Naive thymus-derived CD4-positive, alpha-beta T cell (primary cell): Measurements from ENCODE around the gene INMT. TPM values are rescaled to one million over a fixed set of nuclear protein-coding genes. Genes with fewer than 3 reads are reported as not detected.

Experiments
- ATAC-seq: fragments of 150-1000 bp; cut with Tn5 transposase; 2 replicates; pipeline ENCODE4 v1.10.0; 2021; ENCODE audit warnings: mild to moderate bottlenecking, moderate library complexity
- CTCF ChIA-PET: fragments of 350-600 bp; sonication (Branson Sonifier 250); formaldehyde crosslinking; loops from one replicate; lab custom pipeline; 2021; ENCODE audit warnings: antibody characterized with exemption; lab: Charles Lee
- POLR2A ChIA-PET: fragments of 350-600 bp; sonication (Branson Sonifier 250); formaldehyde crosslinking; loops from one replicate; lab custom pipeline; 2021; ENCODE audit warnings: antibody characterized with exemption, inconsistent platforms; lab: Charles Lee
- DNase-seq, 9 donors: peaks; one replicate each; pipeline versions ENCODE4 v3.0.0 to v3.0.0-alpha.2; 2020 to 2022; ENCODE audit warnings: mixed read lengths in 1 of 9
- H3K27ac ChIP-seq: one replicate; pipeline ENCODE4 v1.7.0; 2013; ENCODE audit warnings: mild to moderate bottlenecking, low read depth, low read length, moderate library complexity
- H3K27me3 ChIP-seq, 2 donors: one replicate each; pipeline ENCODE4 v1.7.0; 2013; ENCODE audit warnings: low read length in 2 of 2, mild to moderate bottlenecking in 2 of 2, moderate library complexity in 2 of 2; ENCODE audit not compliant: control insufficient read depth in 2 of 2, insufficient read depth in 2 of 2
- H3K36me3 ChIP-seq, 3 experiments: 1 replicate in 2 of 3; 2 replicates in 1 of 3; pipeline ENCODE4 v1.7.0; 2013; ENCODE audit warnings: low read length in 3 of 3, mild to moderate bottlenecking in 3 of 3, moderate library complexity in 1 of 3; ENCODE audit not compliant: insufficient read depth in 3 of 3, control insufficient read depth in 2 of 3
- H3K4me1 ChIP-seq, 2 donors: one replicate each; pipeline ENCODE4 v1.7.0; 2013; ENCODE audit warnings: low read length in 2 of 2, mild to moderate bottlenecking in 2 of 2, moderate library complexity in 1 of 2; ENCODE audit not compliant: control insufficient read depth in 2 of 2, insufficient read depth in 2 of 2
- H3K4me3 ChIP-seq: 2 replicates; pipeline ENCODE4 v1.7.0; 2013; ENCODE audit warnings: mild to moderate bottlenecking, low read length
- H3K9me3 ChIP-seq, 3 experiments: 1 replicate in 2 of 3; 2 replicates in 1 of 3; pipeline ENCODE4 v1.7.0; 2013; ENCODE audit warnings: low read length in 3 of 3; ENCODE audit not compliant: control insufficient read depth in 2 of 3
- H3K27ac Mint-ChIP-seq, 9 donors: one replicate each; pipeline ENCODE4 v1.8.0; 2020 to 2022; ENCODE audit warnings: mixed read lengths in 9 of 9, mild to moderate bottlenecking in 8 of 9, moderate library complexity in 5 of 9, inconsistent platforms in 2 of 9
- H3K27me3 Mint-ChIP-seq, 5 donors: one replicate each; pipeline ENCODE4 v1.8.0; 2021 to 2022; ENCODE audit warnings: mixed read lengths in 5 of 5, mild to moderate bottlenecking in 1 of 5
- H3K36me3 Mint-ChIP-seq, 5 donors: one replicate each; pipeline ENCODE4 v1.8.0; 2020 to 2022; ENCODE audit warnings: mixed read lengths in 5 of 5, mild to moderate bottlenecking in 3 of 5, inconsistent platforms in 1 of 5
- H3K4me1 Mint-ChIP-seq, 7 donors: one replicate each; pipeline ENCODE4 v1.8.0; 2020 to 2022; ENCODE audit warnings: mixed read lengths in 7 of 7, mild to moderate bottlenecking in 3 of 7, inconsistent platforms in 1 of 7
- H3K4me3 Mint-ChIP-seq, 10 donors: one replicate each; pipeline ENCODE4 v1.8.0; 2020 to 2022; ENCODE audit warnings: mild to moderate bottlenecking in 10 of 10, mixed read lengths in 10 of 10, moderate library complexity in 6 of 10, inconsistent platforms in 2 of 10
- H3K9me3 Mint-ChIP-seq, 11 donors: one replicate each; pipeline ENCODE4 v1.8.0; 2020 to 2022; ENCODE audit warnings: mixed read lengths in 11 of 11, mild to moderate bottlenecking in 4 of 11, inconsistent platforms in 1 of 11, moderate library complexity in 1 of 11
- intact Hi-C, 2 donors: fragments of 100-400 bp; cut with micrococcal nuclease; formaldehyde crosslinking; loops; one replicate each; pipeline ENCODE4 v1.15.1; 2023
- polyA plus RNA-seq, 2 donors: library from polyadenylated mRNA; unstranded; fragments of 300-500 nt; fragmentation: Illumina TruSeq; gene quantifications; one replicate each; pipeline ENCODE4 v1.2.3, GENCODE V29; 2021
- total RNA-seq, 6 experiments: library from RNA in 5 of 6; stranded (reverse) in 5 of 6; gene quantifications; 1 replicate in 5 of 6; 2 replicates in 1 of 6; pipeline ENCODE4 v1.2.3 and lab custom pipeline; 2021 to 2026

The INMT gene
- total and polyA plus RNA-seq, 7 experiments from 2014 or later, result 0.24 to 4.8 (median 0.55) TPM; not detected in 1

DNA sequence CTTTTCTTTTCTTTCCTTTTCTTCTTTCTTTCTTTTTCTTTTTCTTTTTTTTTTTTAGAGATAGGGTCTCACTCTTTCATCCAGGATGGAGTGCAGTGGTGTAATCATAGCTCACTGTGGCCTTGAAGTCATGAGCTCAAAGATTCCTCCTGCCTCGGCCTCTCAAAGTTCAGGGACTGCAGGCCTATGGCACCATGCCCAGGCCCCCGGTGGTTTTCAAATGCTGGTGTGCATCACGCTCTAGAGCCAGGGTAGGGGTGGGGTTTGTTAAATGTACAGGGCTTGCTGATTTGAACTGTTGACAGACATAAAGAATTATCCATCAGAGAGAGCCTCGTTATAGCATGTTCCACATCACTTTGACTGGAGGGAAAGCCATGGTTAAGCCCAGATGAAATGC lies 25.0 kb downstream of the INMT start:
- Mint-ChIP-seq H3K36me3 (peaks cover 0 to 4% (median 0%) of the 10 kb centered on the region in 5 donors), H3K27me3 (no peaks in the 10 kb centered on the region), H3K9me3 (no peaks in the 10 kb centered on the region), H3K27ac (no peak overlapping the region), H3K4me3 (no peak overlapping the region), H3K4me1 (peaks cover 0 to 4% (median 4%) of the 10 kb centered on the region in 7 donors)
- H3K36me3 ChIP-seq, result no peaks in the 10 kb centered on the region
- intact Hi-C loops, result no loop called here
- H3K27ac ChIP-seq, result no peak overlapping the region
- ATAC-seq (no peak), DNase-seq (no peak)
- CTCF ChIA-PET, result interaction anchor here (0.6 kb wide), 1 partner anchor 487 kb away, joined by 3 read pairs; no protein-coding TSS in a partner anchor
- H3K4me1 ChIP-seq, result no peaks in the 10 kb centered on the region
- POLR2A ChIA-PET, result no interaction called here
- H3K4me3 ChIP-seq, result no peak overlapping the region
- H3K9me3 ChIP-seq, result no peaks in the 10 kb centered on the region
- no peaks in the 10 kb centered on the region for H3K27me3 ChIP-seq

DNA sequence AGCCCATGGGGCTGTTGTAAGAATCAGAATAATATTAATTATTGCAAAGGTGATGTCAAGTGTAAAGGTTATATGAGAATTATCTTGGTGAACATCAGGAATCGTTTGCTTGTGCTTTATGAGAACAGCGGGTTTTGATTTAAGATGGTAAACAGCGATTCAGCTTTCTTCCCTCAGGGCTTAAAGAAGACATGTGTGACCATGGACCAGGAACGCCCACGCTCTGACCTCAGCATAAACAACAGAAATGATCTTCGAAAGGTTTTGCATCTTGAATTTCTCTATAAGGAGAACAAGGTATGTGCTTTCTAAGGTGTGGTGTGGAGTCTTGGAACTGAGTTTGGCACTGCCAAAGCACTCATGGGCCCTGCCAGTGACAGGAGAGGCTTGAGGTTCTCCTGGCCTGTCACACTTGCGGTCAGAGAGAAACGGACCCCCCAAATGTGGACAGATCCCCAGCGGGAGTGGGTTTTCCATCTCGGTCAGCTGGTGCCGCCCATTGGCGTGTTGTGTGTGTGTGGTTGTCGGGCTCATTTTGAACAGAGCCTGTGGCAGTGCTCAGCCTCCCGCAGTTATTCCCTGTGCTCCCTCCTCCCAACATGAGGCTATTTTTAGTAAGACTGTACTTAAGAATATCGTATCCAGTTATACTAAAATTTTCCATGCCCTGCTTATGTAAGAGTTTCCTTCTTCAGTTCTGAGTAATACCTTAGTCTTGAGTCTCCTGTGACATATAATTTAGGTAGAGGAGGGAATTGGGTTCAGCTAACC lies 26.5 kb downstream of the INMT start:
- Mint-ChIP-seq H3K27me3 (no peaks in the 10 kb centered on the region), H3K36me3 (peaks cover 0 to 12% (median 4%) of the 10 kb centered on the region in 5 donors), H3K4me1 (no peaks in the 10 kb centered on the region), H3K9me3 (no peaks in the 10 kb centered on the region), H3K27ac (no peak overlapping the region), H3K4me3 (no peak overlapping the region)
- Histone ChIP-seq H3K27me3 (no peaks in the 10 kb centered on the region), H3K4me3 (no peak overlapping the region), H3K4me1 (no peaks in the 10 kb centered on the region), H3K36me3 (no peaks in the 10 kb centered on the region), H3K27ac (no peak overlapping the region), H3K9me3 (no peaks in the 10 kb centered on the region)
- POLR2A ChIA-PET, result no interaction called here
- intact Hi-C loops, result no loop called here
- DNase-seq (no peak), ATAC-seq (no peak)
- CTCF ChIA-PET, result no interaction called here

DNA sequence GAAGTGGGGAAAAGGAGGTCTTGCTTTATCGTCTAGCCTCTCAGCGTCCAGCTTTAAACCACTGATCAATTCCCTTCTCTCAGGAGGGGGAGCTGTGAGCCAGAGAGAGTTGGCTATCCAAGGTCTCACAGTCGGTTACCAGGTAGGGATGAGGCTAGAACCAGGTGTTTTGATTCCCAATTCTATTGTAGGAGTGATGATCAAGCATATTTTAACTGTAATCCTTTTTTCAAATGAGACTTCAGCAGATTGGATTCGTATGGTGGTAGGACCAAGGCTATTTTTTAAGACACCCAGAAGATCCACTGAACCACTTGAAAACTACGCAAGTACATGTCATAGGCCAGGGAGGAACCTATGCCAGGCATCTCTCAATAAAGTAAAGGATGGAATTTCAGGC lies 27.6 kb downstream of the INMT start:
- Histone ChIP-seq H3K27ac (no peak overlapping the region), H3K4me3 (no peak overlapping the region), H3K4me1 (no peaks in the 10 kb centered on the region), H3K9me3 (no peaks in the 10 kb centered on the region), H3K36me3 (no peaks in the 10 kb centered on the region), H3K27me3 (no peaks in the 10 kb centered on the region)
- CTCF ChIA-PET, result no interaction called here
- no peak for ATAC-seq
- POLR2A ChIA-PET, result no interaction called here
- Mint-ChIP-seq H3K27ac (no peak overlapping the region), H3K9me3 (no peaks in the 10 kb centered on the region), H3K4me3 (no peak overlapping the region), H3K27me3 (no peaks in the 10 kb centered on the region), H3K4me1 (no peaks in the 10 kb centered on the region), H3K36me3 (peaks cover 0 to 18% (median 5%) of the 10 kb centered on the region in 5 donors)
- no peak for DNase-seq
- intact Hi-C loops, result no loop called here

DNA sequence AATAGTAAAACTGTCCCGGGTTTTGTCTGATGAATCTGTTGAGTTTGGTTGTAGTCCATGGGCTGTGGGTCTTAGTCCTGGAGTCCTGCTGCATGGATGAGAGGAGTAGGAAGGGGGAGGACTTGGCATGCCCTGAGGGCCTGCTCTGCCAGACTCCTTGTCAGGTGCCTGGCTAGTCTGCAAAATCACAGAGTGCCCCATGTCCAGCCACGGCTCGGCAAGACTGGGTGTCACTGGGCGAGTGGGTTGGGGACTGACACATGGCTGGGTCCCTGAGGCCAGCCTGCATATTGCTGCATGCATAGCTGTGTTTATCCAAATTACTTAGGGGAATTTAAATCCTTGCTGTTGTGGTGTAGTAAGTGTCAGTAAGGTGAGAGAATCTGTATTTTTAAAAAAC lies 29.0 kb downstream of the INMT start:
- DNase-seq (no peak), ATAC-seq (no peak)
- Histone ChIP-seq H3K36me3 (no peaks in the 10 kb centered on the region), H3K4me3 (no peak overlapping the region), H3K27me3 (no peaks in the 10 kb centered on the region), H3K27ac (no peak overlapping the region), H3K9me3 (no peaks in the 10 kb centered on the region), H3K4me1 (no peaks in the 10 kb centered on the region)
- Mint-ChIP-seq H3K4me1 (no peaks in the 10 kb centered on the region), H3K9me3 (no peaks in the 10 kb centered on the region), H3K4me3 (no peak overlapping the region), H3K36me3 (peaks cover 0 to 22% (median 5%) of the 10 kb centered on the region in 5 donors), H3K27me3 (no peaks in the 10 kb centered on the region), H3K27ac (no peak overlapping the region)
- POLR2A ChIA-PET, result interaction anchor here (1.0 kb wide), 1 partner anchor 54 kb away, joined by 3 read pairs; no protein-coding TSS in a partner anchor
- CTCF ChIA-PET, result no interaction called here
- intact Hi-C loops, result no loop called here

DNA sequence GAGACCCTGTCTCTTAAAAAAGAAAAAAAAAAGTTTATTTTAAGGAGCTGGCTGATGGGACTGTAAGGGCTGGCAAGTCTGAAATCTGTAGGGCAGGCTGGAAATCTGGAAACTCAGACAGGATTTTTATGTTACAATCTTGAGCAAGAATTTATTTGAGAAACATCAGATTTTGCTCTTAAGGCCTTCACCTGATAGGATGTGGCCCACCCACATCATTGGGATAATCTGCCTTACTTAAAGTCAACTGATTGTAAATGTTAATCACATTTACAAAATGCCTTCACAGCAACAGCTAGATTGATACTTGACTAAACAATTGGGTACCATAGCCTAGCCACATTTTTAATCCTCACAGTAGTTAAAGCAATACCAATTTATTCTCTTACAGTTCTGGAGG lies 30.8 kb downstream of the INMT start:
- no peaks in the 10 kb centered on the region for H3K27me3 Mint-ChIP-seq
- no peaks in the 10 kb centered on the region for H3K9me3 ChIP-seq
- H3K36me3 Mint-ChIP-seq, result peaks cover 0 to 29% (median 5%) of the 10 kb centered on the region in 5 donors
- H3K27ac ChIP-seq, result no peak overlapping the region
- no peak overlapping the region for H3K4me3 Mint-ChIP-seq
- no peak for ATAC-seq
- no peak overlapping the region for H3K27ac Mint-ChIP-seq
- intact Hi-C loops, result no loop called here
- H3K4me3 ChIP-seq, result no peak overlapping the region
- H3K36me3 ChIP-seq, result no peaks in the 10 kb centered on the region
- H3K4me1 Mint-ChIP-seq, result no peaks in the 10 kb centered on the region
- ChIA-PET CTCF (interaction anchor here (0.7 kb wide), 1 partner anchor 12 kb away, joined by 3 read pairs; no protein-coding TSS in a partner anchor), POLR2A (interaction anchor here (0.8 kb wide), 1 partner anchor 27 kb away, joined by 3 read pairs; no protein-coding TSS in a partner anchor)
- no peaks in the 10 kb centered on the region for H3K27me3 ChIP-seq
- H3K9me3 Mint-ChIP-seq, result no peaks in the 10 kb centered on the region
- H3K4me1 ChIP-seq, result no peaks in the 10 kb centered on the region
- no peak for DNase-seq

DNA sequence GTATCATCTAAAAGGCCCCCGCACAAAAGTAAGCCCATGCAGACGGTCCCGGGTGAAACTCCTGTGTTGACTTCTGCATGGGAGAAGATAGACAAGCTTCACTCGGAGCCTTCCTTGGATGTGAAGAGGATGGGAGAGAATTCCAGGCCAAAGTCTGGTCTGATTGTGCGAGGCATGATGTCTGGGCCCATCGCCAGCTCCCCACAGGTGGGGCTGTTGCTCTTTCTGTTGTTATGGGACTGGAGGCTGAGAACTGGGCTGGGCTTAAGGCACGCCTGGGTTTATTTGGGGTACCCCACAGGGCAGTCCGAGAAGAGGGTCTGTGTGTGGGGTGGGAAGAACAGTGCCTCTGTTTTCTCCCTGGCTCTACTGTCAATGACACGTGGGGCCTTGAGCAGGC lies 33.9 kb downstream of the INMT start:
- no peaks in the 10 kb centered on the region for H3K9me3 Mint-ChIP-seq
- intact Hi-C loops, result no loop called here
- ChIA-PET CTCF (no interaction called here), POLR2A (no interaction called here)
- H3K4me3 Mint-ChIP-seq, result no peak overlapping the region
- peaks cover 0 to 29% (median 5%) of the 10 kb centered on the region in 5 donors for H3K36me3 Mint-ChIP-seq
- Histone ChIP-seq H3K4me1 (no peaks in the 10 kb centered on the region), H3K4me3 (no peak overlapping the region), H3K27ac (no peak overlapping the region), H3K9me3 (no peaks in the 10 kb centered on the region), H3K36me3 (no peaks in the 10 kb centered on the region), H3K27me3 (no peaks in the 10 kb centered on the region)
- no peaks in the 10 kb centered on the region for H3K4me1 Mint-ChIP-seq
- DNase-seq, result no peak
- H3K27me3 Mint-ChIP-seq, result no peaks in the 10 kb centered on the region
- ATAC-seq, result no peak
- H3K27ac Mint-ChIP-seq, result no peak overlapping the region

DNA sequence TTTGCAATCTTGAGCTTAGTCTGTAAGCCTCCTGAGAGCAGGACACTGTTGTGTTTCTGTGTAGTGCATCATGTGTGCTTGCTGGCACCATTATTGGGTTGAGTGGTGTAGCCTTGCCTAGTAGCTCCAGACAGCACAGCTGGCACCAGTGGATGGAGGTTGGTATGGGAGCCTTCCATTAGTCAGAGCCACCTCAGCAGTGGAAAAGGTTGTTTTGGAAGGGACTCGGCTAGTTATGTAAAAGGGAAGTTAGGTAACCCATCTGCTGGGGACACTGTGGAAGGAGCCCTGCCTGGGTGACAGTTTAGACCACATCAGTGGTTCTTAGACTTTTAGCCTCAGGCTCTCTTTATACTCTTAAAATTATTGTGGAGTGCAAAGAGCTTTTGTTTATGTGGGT lies 35.6 kb downstream of the INMT start:
- Mint-ChIP-seq H3K36me3 (peaks cover 0 to 20% (median 5%) of the 10 kb centered on the region in 5 donors), H3K27me3 (no peaks in the 10 kb centered on the region), H3K27ac (no peak overlapping the region), H3K4me1 (no peaks in the 10 kb centered on the region), H3K9me3 (no peaks in the 10 kb centered on the region), H3K4me3 (no peak overlapping the region)
- Histone ChIP-seq H3K4me1 (no peaks in the 10 kb centered on the region), H3K4me3 (no peak overlapping the region), H3K27me3 (no peaks in the 10 kb centered on the region), H3K9me3 (no peaks in the 10 kb centered on the region), H3K36me3 (no peaks in the 10 kb centered on the region), H3K27ac (no peak overlapping the region)
- DNase-seq, result no peak
- ATAC-seq, result peak; percentile 24
- intact Hi-C loops, result no loop called here
- ChIA-PET CTCF (no interaction called here), POLR2A (no interaction called here)
